ENCODE results near the gene VWA5B1. TPM values are rescaled to one million over a fixed set of nuclear protein-coding genes. Genes with fewer than 3 reads are reported as not detected.

The VWA5B1 gene
- total and polyA plus RNA-seq, 2 donors (not counting 3 experiments of a cell fraction or from before 2014, with no cell fraction given): not detected

DNA sequence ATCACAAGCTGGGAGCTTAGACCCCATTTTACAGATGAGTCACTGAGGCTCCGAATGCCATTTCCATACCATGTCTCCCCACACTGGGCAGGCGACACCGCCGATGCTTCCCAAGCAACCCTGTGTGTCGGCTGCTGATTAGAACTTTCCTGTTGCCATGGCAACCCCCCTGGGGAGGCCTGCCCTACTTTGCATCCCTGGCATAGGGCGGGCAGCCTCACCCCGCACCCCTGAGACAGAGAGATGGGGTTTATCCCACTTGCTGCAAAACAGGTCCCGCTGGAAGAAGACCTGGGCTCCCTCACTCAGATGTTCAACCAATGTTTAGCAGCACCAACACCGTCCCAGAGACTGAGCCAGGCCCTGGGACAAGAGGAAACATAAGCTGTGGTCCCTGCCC, 113.8 kb downstream of the VWA5B1 start:
- CTCF ChIA-PET: no interaction called here
- Histone ChIP-seq H2AFZ (ENCODE audit: low read depth, low read length) (no peak overlapping the region), H3K9me3 (replicated peaks; ENCODE audit: control insufficient read depth, insufficient read depth, low read length) (no peaks in the 10 kb centered on the region), H3K36me3 (ENCODE audit: control insufficient read depth in 2 of 2, extremely low read depth in 1 of 2, insufficient read depth in 2 of 2, low read length in 2 of 2) (no peaks in the 10 kb centered on the region), H3K4me1 (ENCODE audit: control insufficient read depth, extremely low read depth, insufficient read depth, low read length) (peaks cover 6% of the 10 kb centered on the region), H3K4me3 (replicated peaks in 1 of 3; ENCODE audit: insufficient read depth in 1 of 3, low read depth in 1 of 3, low read length in 3 of 3) (no peak overlapping the region), H3K4me2 (ENCODE audit: insufficient read depth, low read length) (no peak overlapping the region), H3K27me3 (ENCODE audit: control insufficient read depth in 2 of 2, insufficient read depth in 2 of 2, low read length in 2 of 2) (no peaks in the 10 kb centered on the region), H3K9me1 (replicated peaks; ENCODE audit: control insufficient read depth, extremely low read depth, insufficient read depth, low read length) (no peaks in the 10 kb centered on the region), H4K20me1 (replicated peaks; ENCODE audit: control insufficient read depth, extremely low read depth, insufficient read depth, low read length) (no peaks in the 10 kb centered on the region), H3K9ac (replicated peaks; ENCODE audit: extremely low read depth, insufficient read depth, low read length) (no peak overlapping the region), H3K79me2 (ENCODE audit: control insufficient read depth, insufficient read depth, low read length) (no peaks in the 10 kb centered on the region), H3K27ac (ENCODE audit: insufficient read depth, low read depth, low read length) (no peak overlapping the region)
- intact Hi-C loops (cut with micrococcal nuclease) (no loop called here), dilution Hi-C loops (cut with MboI; ENCODE audit: extremely low pct_ligation_motif_present, low sequenced_read_pairs) (no loop called here)
- no peak for DNase-seq (ENCODE audit: low read depth, low spot score)
- POLR2A ChIA-PET: no interaction called here
- BruUV-seq (replicated peaks): no TSS peak
- FAIRE-seq: no peak
- no peak for TF ChIP-seq EZH2 (IDR thresholded peaks at IDR 0.05; ENCODE audit: borderline replicate concordance, low read depth, low read length, severe bottlenecking)
- no peak for TF ChIP-seq FOS (IDR thresholded peaks at IDR 0.05; ENCODE audit: borderline replicate concordance, insufficient read depth, low read length)
- no peak for TF ChIP-seq POLR2A (IDR thresholded peaks at IDR 0.05; ENCODE audit: low read depth, low read length)
- no peak for TF ChIP-seq GATA2 (IDR thresholded peaks at IDR 0.05; ENCODE audit: insufficient read depth, insufficient read length, low read depth, low read length)
- TF ChIP-seq JUN (IDR thresholded peaks at IDR 0.05; ENCODE audit: borderline replicate concordance, insufficient read depth, insufficient read length, low read depth): no peak
- no peak for TF ChIP-seq POLR2AphosphoS5 (IDR thresholded peaks at IDR 0.05; ENCODE audit: insufficient read depth, low read depth, low read length)
- TF ChIP-seq, protein P1, sequence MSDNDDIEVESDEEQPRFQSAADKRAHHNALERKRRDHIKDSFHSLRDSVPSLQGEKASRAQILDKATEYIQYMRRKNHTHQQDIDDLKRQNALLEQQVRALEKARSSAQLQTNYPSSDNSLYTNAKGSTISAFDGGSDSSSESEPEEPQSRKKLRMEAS (IDR thresholded peaks at IDR 0.05; ENCODE audit: insufficient read depth, insufficient read length): no peak
- TF ChIP-seq, protein P2, sequence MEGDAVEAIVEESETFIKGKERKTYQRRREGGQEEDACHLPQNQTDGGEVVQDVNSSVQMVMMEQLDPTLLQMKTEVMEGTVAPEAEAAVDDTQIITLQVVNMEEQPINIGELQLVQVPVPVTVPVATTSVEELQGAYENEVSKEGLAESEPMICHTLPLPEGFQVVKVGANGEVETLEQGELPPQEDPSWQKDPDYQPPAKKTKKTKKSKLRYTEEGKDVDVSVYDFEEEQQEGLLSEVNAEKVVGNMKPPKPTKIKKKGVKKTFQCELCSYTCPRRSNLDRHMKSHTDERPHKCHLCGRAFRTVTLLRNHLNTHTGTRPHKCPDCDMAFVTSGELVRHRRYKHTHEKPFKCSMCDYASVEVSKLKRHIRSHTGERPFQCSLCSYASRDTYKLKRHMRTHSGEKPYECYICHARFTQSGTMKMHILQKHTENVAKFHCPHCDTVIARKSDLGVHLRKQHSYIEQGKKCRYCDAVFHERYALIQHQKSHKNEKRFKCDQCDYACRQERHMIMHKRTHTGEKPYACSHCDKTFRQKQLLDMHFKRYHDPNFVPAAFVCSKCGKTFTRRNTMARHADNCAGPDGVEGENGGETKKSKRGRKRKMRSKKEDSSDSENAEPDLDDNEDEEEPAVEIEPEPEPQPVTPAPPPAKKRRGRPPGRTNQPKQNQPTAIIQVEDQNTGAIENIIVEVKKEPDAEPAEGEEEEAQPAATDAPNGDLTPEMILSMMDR (IDR thresholded peaks at IDR 0.05; ENCODE audit: extremely low read depth in 1 of 2, insufficient read depth in 1 of 2, low read depth in 1 of 2, low read length in 2 of 2): no peak
- no peak for TF ChIP-seq MYC (IDR thresholded peaks at IDR 0.05; ENCODE audit: low read depth, low read length)

Other genes with a start within 250 kb of the VWA5B1 start
- gene PLA2G5, start 220.7 kb upstream of the VWA5B1 start, total RNA-seq: not detected in 2 replicates
- 0.06 TPM in 1 of 2 replicates, not detected in the other for gene PLA2G5, start 220.7 kb upstream of the VWA5B1 start, polyA plus RNA-seq
- not detected in 2 replicates for gene PLA2G2D, start 171.3 kb upstream of the VWA5B1 start, total RNA-seq
- not detected in 2 replicates for gene PLA2G2D, start 171.3 kb upstream of the VWA5B1 start, polyA plus RNA-seq
- not detected in 2 replicates for gene PLA2G2F, start 151.6 kb upstream of the VWA5B1 start, total RNA-seq
- not detected in 2 replicates for gene PLA2G2F, start 151.6 kb upstream of the VWA5B1 start, polyA plus RNA-seq
- gene UBXN10, start 104.8 kb upstream of the VWA5B1 start, total RNA-seq: not detected in 2 replicates
- not detected in 2 replicates for gene UBXN10, start 104.8 kb upstream of the VWA5B1 start, polyA plus RNA-seq
- not detected in 2 replicates for gene PLA2G2C, start 104.4 kb upstream of the VWA5B1 start, total RNA-seq
- gene PLA2G2C, start 104.4 kb upstream of the VWA5B1 start, polyA plus RNA-seq: not detected in 2 replicates
- 11.9 and 18.3 TPM in 2 replicates for gene CAMK2N1, start 195.3 kb downstream of the VWA5B1 start, total RNA-seq
- gene CAMK2N1, start 195.3 kb downstream of the VWA5B1 start, polyA plus RNA-seq: 3.1 and 3.3 TPM in 2 replicates
- gene MUL1, start 217.3 kb downstream of the VWA5B1 start, total RNA-seq: 23.9 and 28.3 TPM in 2 replicates
- 29.5 and 31.8 TPM in 2 replicates for gene MUL1, start 217.3 kb downstream of the VWA5B1 start, polyA plus RNA-seq